ENCODE results near the gene CCDC177. TPM values are rescaled to one million over a fixed set of nuclear protein-coding genes. Genes with fewer than 3 reads are reported as not detected.
A peak's percentile ranks its signal among the peaks of the same experiment; 100 is the strongest.

CCDC177 gene
- polyA plus RNA-seq, 1 donor from 2014 or later, result 3.2 TPM

DNA sequence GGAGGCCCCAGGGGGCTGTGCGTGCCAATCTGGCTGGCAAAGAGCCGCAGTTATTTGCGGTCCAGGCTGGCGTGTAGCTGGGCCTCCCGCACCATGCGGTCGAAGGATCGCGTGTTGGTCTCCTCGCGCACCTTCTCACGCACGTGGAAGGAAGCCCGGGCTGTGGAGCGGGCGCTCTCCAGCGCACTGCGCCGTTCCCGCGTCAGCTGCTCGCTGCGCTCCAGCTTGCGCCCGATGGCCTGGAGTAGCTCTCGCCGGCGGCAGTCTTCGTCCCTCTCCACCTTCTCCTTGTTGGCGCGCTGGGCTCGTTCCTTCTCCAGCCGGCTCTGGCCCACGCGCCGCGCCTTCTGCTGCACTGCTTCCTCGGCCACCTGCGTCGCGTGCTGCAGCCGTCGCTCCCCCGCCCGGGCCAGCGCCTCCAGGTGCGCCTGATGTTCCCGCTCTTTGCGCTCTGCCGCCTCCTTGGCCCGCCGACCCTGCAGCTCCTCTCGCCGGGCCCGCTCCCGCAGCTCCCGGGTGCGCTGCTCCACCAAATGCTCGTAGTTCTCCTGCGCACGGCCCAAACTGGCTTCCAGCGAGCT lies 3.1 kb downstream of the CCDC177 start:
- no peaks in the 10 kb centered on the region for H3F3A ChIP-seq (ENCODE audit: insufficient read depth, low read length, poor library complexity, severe bottlenecking)
- no peak overlapping the region for H3K27ac ChIP-seq (ENCODE audit: low read length)
- no peak overlapping the region for H2AFZ ChIP-seq (ENCODE audit: low read depth, low read length)
- H3K36me3 ChIP-seq (ENCODE audit: insufficient read depth, low read length), result no peaks in the 10 kb centered on the region
- H3K4me3 ChIP-seq (ENCODE audit: low read length), result no peak overlapping the region
- no peak overlapping the region for H3K9ac ChIP-seq (ENCODE audit: low read length)
- no peak overlapping the region for H3K4me2 ChIP-seq (ENCODE audit: low read length)
- H3K9me3 ChIP-seq (ENCODE audit: low read length), result peaks cover 7% of the 10 kb centered on the region
- no peaks in the 10 kb centered on the region for H4K20me1 ChIP-seq (ENCODE audit: insufficient read depth)
- no peak for TF ChIP-seq EZH2 (IDR thresholded peaks at IDR 0.05; ENCODE audit: borderline replicate concordance, insufficient read depth, low read length, poor library complexity, severe bottlenecking)
- TF ChIP-seq, protein P1, sequence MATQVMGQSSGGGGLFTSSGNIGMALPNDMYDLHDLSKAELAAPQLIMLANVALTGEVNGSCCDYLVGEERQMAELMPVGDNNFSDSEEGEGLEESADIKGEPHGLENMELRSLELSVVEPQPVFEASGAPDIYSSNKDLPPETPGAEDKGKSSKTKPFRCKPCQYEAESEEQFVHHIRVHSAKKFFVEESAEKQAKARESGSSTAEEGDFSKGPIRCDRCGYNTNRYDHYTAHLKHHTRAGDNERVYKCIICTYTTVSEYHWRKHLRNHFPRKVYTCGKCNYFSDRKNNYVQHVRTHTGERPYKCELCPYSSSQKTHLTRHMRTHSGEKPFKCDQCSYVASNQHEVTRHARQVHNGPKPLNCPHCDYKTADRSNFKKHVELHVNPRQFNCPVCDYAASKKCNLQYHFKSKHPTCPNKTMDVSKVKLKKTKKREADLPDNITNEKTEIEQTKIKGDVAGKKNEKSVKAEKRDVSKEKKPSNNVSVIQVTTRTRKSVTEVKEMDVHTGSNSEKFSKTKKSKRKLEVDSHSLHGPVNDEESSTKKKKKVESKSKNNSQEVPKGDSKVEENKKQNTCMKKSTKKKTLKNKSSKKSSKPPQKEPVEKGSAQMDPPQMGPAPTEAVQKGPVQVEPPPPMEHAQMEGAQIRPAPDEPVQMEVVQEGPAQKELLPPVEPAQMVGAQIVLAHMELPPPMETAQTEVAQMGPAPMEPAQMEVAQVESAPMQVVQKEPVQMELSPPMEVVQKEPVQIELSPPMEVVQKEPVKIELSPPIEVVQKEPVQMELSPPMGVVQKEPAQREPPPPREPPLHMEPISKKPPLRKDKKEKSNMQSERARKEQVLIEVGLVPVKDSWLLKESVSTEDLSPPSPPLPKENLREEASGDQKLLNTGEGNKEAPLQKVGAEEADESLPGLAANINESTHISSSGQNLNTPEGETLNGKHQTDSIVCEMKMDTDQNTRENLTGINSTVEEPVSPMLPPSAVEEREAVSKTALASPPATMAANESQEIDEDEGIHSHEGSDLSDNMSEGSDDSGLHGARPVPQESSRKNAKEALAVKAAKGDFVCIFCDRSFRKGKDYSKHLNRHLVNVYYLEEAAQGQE (IDR thresholded peaks at IDR 0.05; ENCODE audit: borderline replicate concordance), result no peak
- no peak for TF ChIP-seq POLR2AphosphoS5 (IDR thresholded peaks at IDR 0.05)
- no peak for TF ChIP-seq RAD21 (conservative IDR thresholded peaks at IDR 0.05)
- H3K9me2 ChIP-seq (ENCODE audit: insufficient read depth, low read length), result no peaks in the 10 kb centered on the region
- H3K79me2 ChIP-seq (replicated peaks; ENCODE audit: insufficient read depth, low read length), result no peaks in the 10 kb centered on the region
- H3K27me3 ChIP-seq (ENCODE audit: insufficient read depth, low read depth, low read length), result no peaks in the 10 kb centered on the region

DNA sequence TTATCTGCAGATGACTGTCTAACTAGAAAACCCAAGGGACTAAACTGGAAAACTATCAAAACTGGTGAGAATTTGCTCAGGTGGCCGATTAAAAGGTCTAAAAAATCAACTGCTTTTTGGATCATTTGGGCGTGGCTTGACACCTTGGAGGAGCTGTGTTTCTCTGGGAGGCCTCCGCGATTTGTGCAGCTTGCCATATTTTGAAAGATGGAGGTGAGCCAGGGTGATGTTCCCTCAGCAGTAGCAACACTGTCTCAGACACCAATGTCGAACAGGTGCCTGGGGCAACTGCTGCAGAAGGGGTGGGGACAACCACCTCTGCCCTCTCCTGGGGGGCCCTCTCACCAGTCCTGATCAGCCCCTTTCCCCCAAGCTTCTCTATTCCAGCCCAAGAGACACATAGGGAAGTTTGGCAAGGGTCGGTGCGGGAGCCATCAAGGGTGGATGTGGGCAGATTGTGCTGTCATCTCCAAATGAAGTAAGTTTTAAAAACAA lies 3.8 kb downstream of the CCDC177 start:
- Histone ChIP-seq H3K4me2 (ENCODE audit: low read length) (no peak overlapping the region), H3K79me2 (replicated peaks; ENCODE audit: insufficient read depth, low read length) (no peaks in the 10 kb centered on the region), H3K27ac (ENCODE audit: low read length) (no peak overlapping the region), H3K4me3 (ENCODE audit: low read length) (peak overlapping the region; percentile 6), H3K27me3 (ENCODE audit: insufficient read depth, low read depth, low read length) (no peaks in the 10 kb centered on the region), H3K9me3 (ENCODE audit: low read length) (peaks cover 7% of the 10 kb centered on the region), H3K36me3 (ENCODE audit: insufficient read depth, low read length) (no peaks in the 10 kb centered on the region), H2AFZ (ENCODE audit: low read depth, low read length) (no peak overlapping the region), H3K9me2 (ENCODE audit: insufficient read depth, low read length) (no peaks in the 10 kb centered on the region), H4K20me1 (ENCODE audit: insufficient read depth) (no peaks in the 10 kb centered on the region), H3F3A (ENCODE audit: insufficient read depth, low read length, poor library complexity, severe bottlenecking) (no peaks in the 10 kb centered on the region), H3K9ac (ENCODE audit: low read length) (no peak overlapping the region)
- TF ChIP-seq RAD21 (conservative IDR thresholded peaks at IDR 0.05) (no peak), TAF1 (IDR thresholded peaks at IDR 0.05; ENCODE audit: low read depth) (no peak), POLR2AphosphoS5 (IDR thresholded peaks at IDR 0.05) (no peak), MXI1 (conservative IDR thresholded peaks at IDR 0.05; ENCODE audit: poor library complexity, severe bottlenecking) (no peak), EP300 (conservative IDR thresholded peaks at IDR 0.05; ENCODE audit: poor library complexity, severe bottlenecking) (no peak)
- TF ChIP-seq, protein P2, sequence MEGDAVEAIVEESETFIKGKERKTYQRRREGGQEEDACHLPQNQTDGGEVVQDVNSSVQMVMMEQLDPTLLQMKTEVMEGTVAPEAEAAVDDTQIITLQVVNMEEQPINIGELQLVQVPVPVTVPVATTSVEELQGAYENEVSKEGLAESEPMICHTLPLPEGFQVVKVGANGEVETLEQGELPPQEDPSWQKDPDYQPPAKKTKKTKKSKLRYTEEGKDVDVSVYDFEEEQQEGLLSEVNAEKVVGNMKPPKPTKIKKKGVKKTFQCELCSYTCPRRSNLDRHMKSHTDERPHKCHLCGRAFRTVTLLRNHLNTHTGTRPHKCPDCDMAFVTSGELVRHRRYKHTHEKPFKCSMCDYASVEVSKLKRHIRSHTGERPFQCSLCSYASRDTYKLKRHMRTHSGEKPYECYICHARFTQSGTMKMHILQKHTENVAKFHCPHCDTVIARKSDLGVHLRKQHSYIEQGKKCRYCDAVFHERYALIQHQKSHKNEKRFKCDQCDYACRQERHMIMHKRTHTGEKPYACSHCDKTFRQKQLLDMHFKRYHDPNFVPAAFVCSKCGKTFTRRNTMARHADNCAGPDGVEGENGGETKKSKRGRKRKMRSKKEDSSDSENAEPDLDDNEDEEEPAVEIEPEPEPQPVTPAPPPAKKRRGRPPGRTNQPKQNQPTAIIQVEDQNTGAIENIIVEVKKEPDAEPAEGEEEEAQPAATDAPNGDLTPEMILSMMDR (IDR thresholded peaks at IDR 0.05; ENCODE audit: poor library complexity, severe bottlenecking), result no peak

DNA sequence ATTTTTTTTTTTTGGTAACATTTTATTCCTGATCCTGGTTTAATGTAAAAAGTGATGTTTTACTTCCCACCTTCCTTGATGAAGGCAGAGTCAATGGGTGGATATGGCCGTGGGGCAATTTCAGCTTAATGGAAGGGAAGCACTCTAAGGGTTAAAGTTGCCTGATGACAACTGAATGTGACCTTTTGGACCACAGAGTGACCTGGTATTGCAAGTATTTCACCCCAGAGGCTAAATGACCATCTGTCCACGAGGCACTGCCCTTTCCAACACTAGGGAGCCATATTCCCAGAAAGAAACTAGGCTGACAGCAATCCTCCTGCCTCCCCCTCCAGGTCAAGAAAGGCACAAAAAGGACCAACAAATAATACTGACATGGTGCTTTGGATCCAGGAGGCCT lies 4.8 kb downstream of the CCDC177 start:
- Histone ChIP-seq H3K9ac (ENCODE audit: low read length) (no peak overlapping the region), H3K27me3 (ENCODE audit: insufficient read depth, low read depth, low read length) (no peaks in the 10 kb centered on the region), H2AFZ (ENCODE audit: low read depth, low read length) (no peak overlapping the region), H3K4me2 (ENCODE audit: low read length) (no peak overlapping the region), H3K4me3 (ENCODE audit: low read length) (no peak overlapping the region), H4K20me1 (ENCODE audit: insufficient read depth) (no peaks in the 10 kb centered on the region), H3K79me2 (replicated peaks; ENCODE audit: insufficient read depth, low read length) (no peaks in the 10 kb centered on the region), H3K9me3 (ENCODE audit: low read length) (peaks cover 7% of the 10 kb centered on the region), H3K9me2 (ENCODE audit: insufficient read depth, low read length) (no peaks in the 10 kb centered on the region), H3K36me3 (ENCODE audit: insufficient read depth, low read length) (no peaks in the 10 kb centered on the region), H3K27ac (ENCODE audit: low read length) (no peak overlapping the region), H3F3A (ENCODE audit: insufficient read depth, low read length, poor library complexity, severe bottlenecking) (no peaks in the 10 kb centered on the region)
- TF ChIP-seq POLR2AphosphoS5 (IDR thresholded peaks at IDR 0.05) (no peak), EZH2 (IDR thresholded peaks at IDR 0.05; ENCODE audit: borderline replicate concordance, insufficient read depth, low read length, poor library complexity, severe bottlenecking) (no peak), TAF1 (IDR thresholded peaks at IDR 0.05; ENCODE audit: low read depth) (no peak), SMC3 (conservative IDR thresholded peaks at IDR 0.05; ENCODE audit: poor library complexity) (no peak), EP300 (conservative IDR thresholded peaks at IDR 0.05; ENCODE audit: poor library complexity, severe bottlenecking) (no peak), RAD21 (conservative IDR thresholded peaks at IDR 0.05) (no peak), MXI1 (conservative IDR thresholded peaks at IDR 0.05; ENCODE audit: poor library complexity, severe bottlenecking) (no peak)
- TF ChIP-seq, protein P1 (IDR thresholded peaks at IDR 0.05; ENCODE audit: borderline replicate concordance), result no peak
- TF ChIP-seq, protein P2 (IDR thresholded peaks at IDR 0.05; ENCODE audit: poor library complexity, severe bottlenecking), result no peak
